DOHH2 (cell line): ENCODE measurements around the gene ARID3A.

Source experiments
- CTCF ChIP-seq: fragments of 200-600 bp; sonication (generic); IDR thresholded peaks from one replicate; pipeline ENCODE4 v1.5.1; 2014; ENCODE audit warnings: antibody characterized with exemption, mild to moderate bottlenecking, low read depth, low read length; ENCODE audit not compliant: poor library complexity, severe bottlenecking
- EZH2phosphoT487 ChIP-seq: fragments of 200-600 bp; sonication (generic); IDR thresholded peaks from 2 replicates; pipeline ENCODE4 v1.6.1; 2017; ENCODE audit warnings: borderline replicate concordance, mild to moderate bottlenecking, antibody characterized with exemption, low read length, moderate library complexity, mixed read lengths

- TF ChIP-seq CTCF (no peak), EZH2phosphoT487 (no peak)
Observed at GRCh38 chr19:944171-944567, 18.3 kb downstream of the ARID3A start.
